IPS-NIHi7 (cell line): ENCODE data around the gene F7.
"Not testable (repeated sequence)": the region's sequence is repeated elsewhere in the genome, so short reads cannot be mapped to it uniquely, and the experiment has no call there.

Experiments used
- DNase-seq: peaks from one replicate; pipeline ENCODE4 v3.0.0; 2012; ENCODE audit warnings: mixed read lengths; ENCODE audit errors: extremely low spot score

Gene F7

GRCh38 chr13:113102302-113102701, 3.3 kb upstream of the F7 start:
- not testable (repeated sequence) for DNase-seq

- no peak for DNase-seq
These were observed 2.9 kb upstream of the F7 start for GRCh38 chr13:113102727-113103126.

GRCh38 chr13:113103646-113104045, 1.9 kb upstream of the F7 start:
- DNase-seq, result no peak

- no peak for DNase-seq
These were observed 396 bp downstream of the F7 start for GRCh38 chr13:113105921-113106452.

GRCh38 chr13:113106711-113107351, 1.2 kb downstream of the F7 start:
- DNase-seq, result no peak

GRCh38 chr13:113108521-113108920, 2.9 kb downstream of the F7 start:
- DNase-seq, result not testable (repeated sequence)

GRCh38 chr13:113109151-113110047, 3.8 kb downstream of the F7 start:
- DNase-seq, result no peak

GRCh38 chr13:113110048-113110851, 4.7 kb downstream of the F7 start:
- no peak for DNase-seq

- no peak for DNase-seq
These were observed 5.3 kb downstream of the F7 start for GRCh38 chr13:113110852-113111315.

- DNase-seq, result not testable (repeated sequence)
These were observed 6.2 kb downstream of the F7 start for GRCh38 chr13:113111821-113112220.

GRCh38 chr13:113112475-113112874, 6.9 kb downstream of the F7 start:
- DNase-seq, result not testable (repeated sequence)

- no peak for DNase-seq
These were observed 7.6 kb downstream of the F7 start for GRCh38 chr13:113112893-113113845.

GRCh38 chr13:113113846-113114271, 8.3 kb downstream of the F7 start:
- DNase-seq, result no peak

- DNase-seq, result no peak
These were observed 9.1 kb downstream of the F7 start for GRCh38 chr13:113114511-113115362.

- no peak for DNase-seq
These were observed 10.0 kb downstream of the F7 start for GRCh38 chr13:113115363-113116205.

- no peak for DNase-seq
These were observed 10.7 kb downstream of the F7 start for GRCh38 chr13:113116206-113116800.

GRCh38 chr13:113116871-113117271, 11.3 kb downstream of the F7 start:
- DNase-seq, result no peak

- DNase-seq, result no peak
These were observed 11.8 kb downstream of the F7 start for GRCh38 chr13:113117335-113117872.
